Activated CD8-positive, alpha-beta memory T cell treated with anti-CD3 and anti-CD28 coated beads for 48 hours (primary cell): Measurements from ENCODE around the gene ZCCHC18.
"Not testable (repeated sequence)": the region's sequence is repeated elsewhere in the genome, so short reads cannot be mapped to it uniquely, and the experiment has no call there.

Experiments used
- DNase-seq, 3 experiments: peaks; one replicate each; pipeline ENCODE4 v3.0.0-alpha.2; 2020; ENCODE audit warnings: low read depth in 2 of 3, low spot score in 2 of 3

ZCCHC18 gene

DNA sequence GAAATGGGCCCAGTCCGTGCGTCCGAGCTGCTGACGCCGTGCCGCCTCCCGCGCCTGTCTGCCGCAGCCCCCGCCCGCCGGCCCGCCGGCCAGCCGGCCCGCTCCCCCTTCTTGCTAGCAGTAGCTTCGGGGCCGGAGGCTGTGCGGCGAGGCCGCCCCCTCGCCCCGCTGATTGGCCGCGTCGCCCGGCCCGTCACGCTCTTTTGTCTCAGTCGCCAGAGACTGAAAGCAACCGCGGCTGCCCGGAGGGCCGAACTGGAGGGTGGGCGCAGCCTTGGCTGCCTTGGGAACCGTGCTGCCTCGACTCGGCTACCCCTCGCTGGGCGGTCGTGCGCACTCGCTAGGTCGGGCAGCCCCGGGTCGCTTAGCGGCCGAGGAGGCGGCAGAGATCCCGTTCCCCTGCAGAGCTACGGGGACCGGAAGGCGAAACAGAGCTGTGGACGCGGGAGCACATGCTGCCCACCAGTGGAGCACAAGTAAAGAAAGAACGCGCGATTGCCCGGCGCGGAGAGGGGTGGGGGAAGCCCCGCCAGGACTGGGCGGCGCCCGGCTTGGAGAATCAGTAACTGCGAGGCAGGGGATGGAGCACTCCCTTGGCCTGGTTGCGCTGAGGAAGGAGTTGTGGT lies at the start of gene ZCCHC18:
Gene ZCCHC18 (plus strand): TSS at position 198 of the 626 bp plus-strand sequence. CDS start 1,589 bp downstream, outside the sequence.
- DNase-seq: no peak

GRCh38 chrX:104062636-104063035 lies 49.7 kb upstream of the ZCCHC18 start:
- DNase-seq: not testable (repeated sequence)

GRCh38 chrX:104075778-104076445 lies 36.4 kb upstream of the ZCCHC18 start, which contains the start of gene TMSB15C:
Gene TMSB15C (minus strand): TSS chrX:104076236.
- DNase-seq: not testable (repeated sequence)

DNA sequence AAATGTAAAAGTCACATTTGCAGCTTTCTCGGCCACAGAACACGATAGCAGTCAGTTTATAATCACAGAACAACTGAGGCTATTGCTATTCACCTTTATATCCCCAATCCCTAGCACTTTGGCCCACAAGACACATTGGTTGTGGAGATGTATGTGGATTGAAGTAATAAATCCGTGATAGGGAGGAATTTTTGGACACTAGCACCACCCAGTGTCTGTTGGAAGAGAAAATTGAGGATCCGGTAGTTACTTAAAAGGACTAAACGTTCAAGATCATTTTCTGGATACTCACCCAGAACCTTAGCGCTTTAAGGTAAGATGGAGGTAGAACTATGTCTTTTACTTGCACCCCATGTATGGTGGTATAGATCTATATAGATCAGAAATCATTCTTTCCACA lies 34.5 kb upstream of the ZCCHC18 start:
- DNase-seq: not testable (repeated sequence)

- no peak for DNase-seq
Observed at GRCh38 chrX:104084063-104084462, 28.3 kb upstream of the ZCCHC18 start.

DNA sequence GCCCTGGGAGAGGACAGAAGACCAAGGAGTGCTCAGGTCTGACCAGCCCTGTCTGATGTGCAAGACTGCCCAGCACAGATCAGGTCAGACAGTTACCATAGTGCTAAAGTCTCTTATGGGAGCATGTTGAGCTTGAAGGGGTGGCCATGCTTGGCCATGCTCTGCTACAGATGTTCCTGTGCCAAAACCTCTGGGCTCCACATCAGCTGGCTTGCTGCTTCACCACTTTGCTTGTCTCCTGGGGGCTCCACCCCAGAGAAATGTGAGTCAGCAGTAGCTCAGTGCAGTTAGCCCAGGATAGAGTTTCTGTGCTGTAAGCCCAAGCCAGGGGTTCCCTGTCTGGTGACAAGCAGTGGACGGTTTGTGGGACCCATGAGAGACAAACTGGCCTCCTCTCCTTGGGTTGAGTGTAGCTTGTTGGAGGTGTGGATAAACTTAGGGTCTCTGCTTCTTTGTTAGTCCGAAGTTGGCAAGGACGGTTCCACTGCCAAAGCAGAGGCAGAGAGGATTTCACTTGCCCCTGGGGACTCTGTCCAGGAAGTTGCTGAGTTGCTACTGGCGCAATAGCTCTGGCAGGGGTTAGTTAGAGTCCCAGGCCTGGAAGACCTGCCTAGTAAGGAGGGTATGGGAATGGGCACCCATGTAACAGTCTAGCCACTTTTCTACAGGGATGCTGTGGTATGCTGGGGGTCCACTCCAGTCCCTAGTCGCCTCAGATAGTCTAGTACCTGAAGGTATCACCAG lies 27.6 kb upstream of the ZCCHC18 start:
- no peak for DNase-seq

DNA sequence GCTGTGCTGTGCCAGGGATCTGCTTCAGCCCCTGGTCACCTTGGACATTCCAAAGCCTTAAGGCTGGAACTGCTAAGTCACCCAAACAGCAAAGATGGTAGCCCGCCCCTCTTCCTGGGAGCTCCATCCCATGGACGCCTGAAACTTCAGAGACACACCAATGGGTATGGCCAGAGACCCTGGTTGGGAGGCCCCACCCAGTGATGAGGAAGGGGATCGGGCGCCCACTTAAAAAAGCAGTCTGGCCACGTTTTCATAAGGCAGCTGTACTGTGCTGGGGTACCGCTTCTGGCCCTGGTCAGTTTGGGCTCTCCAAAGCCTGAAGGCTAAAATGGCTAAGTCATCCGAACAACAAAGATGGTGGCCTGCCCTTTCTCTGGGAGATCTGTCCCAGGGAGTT lies 26.8 kb upstream of the ZCCHC18 start:
- no peak for DNase-seq

DNA sequence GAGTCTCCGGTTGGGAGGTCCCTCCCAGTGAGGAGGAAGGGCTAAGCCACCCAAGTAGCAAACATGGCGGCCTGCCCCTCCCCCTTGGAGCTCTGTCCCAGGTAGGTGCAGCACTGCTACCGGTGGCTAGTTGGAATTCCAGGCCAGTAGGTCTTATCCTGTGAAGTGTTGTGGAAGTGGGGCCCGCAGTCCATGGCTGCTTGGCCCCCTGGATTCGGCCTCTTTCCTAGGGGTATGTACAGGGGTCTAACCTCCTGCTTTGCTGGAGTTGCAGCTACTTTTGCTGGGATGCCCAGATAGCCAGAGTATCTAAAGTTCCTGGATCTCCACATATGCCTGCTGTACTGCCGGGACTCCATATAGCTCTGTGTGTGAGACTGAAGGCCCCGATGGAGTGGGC lies 26.4 kb upstream of the ZCCHC18 start:
- no peak for DNase-seq

DNA sequence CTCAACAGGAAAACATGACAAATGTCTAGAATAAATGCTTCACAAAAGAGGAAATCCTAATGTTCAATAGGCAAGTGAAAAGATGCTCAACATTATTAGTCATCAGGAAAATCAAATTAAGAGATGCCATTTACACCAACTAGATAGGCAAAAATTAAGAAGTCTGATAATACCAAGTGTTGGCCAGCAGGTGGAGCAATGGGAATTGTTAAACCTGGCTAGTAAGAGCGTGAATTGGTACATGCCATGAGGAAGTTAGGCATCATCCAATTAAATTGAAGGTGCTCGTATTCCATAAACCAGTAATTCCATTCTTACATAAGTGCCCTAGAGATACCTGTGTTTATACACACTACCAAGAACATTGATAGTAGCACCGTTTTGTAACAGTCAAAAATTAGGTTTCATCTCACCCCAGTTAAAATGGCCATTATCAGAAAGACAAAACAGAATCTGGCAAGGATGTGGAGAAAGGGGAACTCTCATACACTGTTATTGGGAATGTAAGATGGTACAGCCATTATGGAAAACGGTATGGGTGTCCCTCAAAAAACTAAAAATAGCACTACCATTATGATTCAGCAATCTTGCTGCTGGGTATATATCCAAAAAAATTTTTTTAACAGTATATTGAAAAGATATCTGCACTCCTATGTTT lies 14.0 kb upstream of the ZCCHC18 start:
- DNase-seq: no peak

DNA sequence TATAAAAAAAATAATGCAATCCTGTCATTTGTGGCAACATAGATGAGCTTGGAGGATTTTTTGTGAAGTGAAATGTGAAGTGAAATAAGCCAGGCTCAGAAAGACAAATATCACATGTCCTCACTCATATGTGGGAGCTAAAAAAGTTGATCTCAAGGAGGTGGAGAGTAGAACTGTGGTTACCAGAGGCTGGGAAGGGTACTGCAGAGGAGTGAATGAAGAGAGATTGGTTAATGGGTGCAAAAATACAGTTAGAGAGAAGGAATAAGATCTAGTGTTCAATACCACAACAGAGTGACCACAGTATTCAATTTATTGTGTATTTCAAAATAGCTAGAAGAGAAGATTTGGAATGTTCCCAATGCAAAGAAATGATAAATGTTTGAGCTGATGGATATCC lies 13.4 kb upstream of the ZCCHC18 start:
- DNase-seq: no peak

GRCh38 chrX:104104676-104105075 lies 7.6 kb upstream of the ZCCHC18 start:
- DNase-seq: no peak

DNA sequence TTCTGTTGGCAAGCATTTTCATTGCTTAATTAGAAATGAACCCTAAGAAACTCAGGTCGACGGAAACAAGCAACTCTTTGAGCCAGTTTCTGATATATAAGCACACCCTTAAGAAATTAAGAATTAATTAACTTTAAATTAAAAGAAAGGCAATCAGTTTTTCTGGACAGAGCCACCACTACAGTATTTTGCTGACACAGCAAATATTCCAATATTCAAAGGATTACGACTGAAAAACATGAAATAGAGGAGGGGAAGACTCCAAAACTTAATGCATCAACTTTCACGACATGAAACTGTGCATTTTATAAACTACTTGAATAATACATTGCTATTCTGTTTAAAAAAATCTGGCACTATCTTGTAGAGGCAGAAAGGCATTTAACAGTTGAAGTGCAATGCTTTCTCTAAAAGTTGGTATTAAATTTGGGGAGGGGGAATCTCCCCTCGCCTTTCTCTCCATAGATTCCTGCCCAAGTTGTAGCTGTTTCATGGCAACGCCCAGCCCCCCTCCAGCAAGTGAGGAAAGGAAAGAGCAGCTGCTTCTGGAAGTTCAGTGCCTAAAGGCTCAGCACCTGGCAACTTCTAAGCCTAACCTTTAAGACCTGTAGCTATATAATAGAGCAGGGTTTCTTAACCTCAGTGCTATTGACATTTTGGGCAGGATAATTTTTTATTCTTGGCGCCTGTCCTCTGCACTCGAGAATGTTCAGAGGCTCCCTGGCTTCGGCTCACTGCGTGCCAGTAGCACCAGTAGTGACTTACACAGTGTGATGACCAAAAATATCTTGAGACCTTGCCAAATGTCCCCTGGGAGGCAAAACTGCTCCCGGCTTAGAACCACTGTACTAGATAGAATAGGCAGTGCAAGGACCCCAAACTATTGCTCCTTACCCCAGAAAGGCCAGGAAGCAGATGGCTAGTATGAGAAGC lies 6.7 kb upstream of the ZCCHC18 start:
- DNase-seq: no peak

DNA sequence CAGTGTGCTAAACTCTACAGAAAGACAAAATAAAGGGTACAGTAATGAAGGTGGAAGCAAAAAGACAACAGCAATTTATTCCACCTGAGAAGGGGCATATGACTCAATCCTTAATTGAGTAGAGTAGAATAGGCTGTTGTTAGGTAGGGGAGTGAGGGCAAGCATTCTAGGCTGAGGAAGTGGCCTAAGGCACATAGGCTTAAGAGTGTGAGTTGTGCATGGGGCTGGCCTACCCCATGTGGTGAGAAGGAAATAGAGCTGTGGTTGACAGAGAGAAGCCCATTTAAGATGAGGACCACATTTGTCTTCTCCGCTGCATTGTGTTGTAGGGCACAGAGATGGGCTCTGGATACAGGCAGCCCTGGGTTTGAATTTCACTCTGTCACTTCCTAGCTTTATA lies 3.4 kb upstream of the ZCCHC18 start:
- DNase-seq: no peak

- not testable (repeated sequence) for DNase-seq
Observed at GRCh38 chrX:104110491-104111240, 1.7 kb upstream of the ZCCHC18 start.

- peak in 1 of 3 experiments; percentile 11 for DNase-seq
Observed at GRCh38 chrX:104113222-104113965, 1.1 kb downstream of the ZCCHC18 start.

- no peak for DNase-seq
Observed at GRCh38 chrX:104117759-104118158, 5.4 kb downstream of the ZCCHC18 start.

DNA sequence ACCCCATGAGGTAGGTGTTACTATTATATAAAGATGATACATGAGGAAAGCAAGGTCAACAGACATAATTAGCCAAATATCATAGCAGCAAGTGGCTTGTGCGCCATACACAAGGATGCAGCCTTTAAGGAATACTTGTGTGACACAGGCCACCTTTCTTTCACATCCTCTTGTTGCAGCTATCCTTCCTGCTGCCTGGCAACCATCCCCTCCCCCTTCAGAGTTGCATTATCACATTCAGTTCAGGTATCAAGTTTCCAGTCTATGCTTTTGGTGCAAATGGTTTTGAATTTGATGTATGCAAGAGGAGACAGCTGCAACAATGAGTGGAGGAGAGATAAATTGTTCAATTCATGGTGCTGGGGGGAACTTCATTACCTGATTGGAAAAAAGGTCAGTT lies 6.4 kb downstream of the ZCCHC18 start:
- no peak for DNase-seq

DNA sequence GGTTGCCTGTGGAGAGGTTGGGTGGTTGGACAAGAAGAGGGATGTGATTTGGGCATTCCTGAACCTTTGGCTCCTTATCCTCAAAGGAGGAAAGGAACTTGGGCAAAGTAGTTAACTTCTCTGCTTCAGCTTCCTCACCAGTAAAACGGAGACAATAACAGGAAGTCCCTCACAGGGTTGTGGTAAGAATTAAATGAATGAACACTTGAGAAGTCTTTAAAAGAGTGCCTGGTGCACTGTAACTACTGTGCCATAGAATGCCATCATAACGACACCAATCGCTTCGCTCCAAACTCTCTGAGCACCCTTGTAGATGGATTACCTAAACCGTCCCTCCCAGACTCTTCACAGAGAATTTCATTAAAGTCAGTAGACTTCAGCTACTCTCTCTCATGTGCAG lies 10.5 kb downstream of the ZCCHC18 start:
- no peak for DNase-seq

DNA sequence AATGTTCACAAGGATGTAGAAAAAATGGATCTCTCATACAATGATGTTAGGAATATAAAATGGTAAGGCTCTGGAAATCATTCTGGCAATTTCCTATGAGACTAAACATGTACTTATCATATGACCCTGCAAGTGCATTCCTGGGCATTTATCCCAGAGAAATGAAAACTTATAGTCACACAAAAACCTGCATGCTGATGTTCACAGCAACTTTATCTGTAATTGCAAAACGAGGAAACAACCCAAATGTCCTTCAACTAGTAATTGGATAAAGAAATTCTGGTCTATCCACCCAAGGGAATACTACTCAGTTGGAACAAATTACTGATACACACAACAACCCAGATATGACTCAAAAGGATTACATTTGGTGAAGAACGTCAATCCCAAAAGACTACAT lies 14.5 kb downstream of the ZCCHC18 start:
- no peak for DNase-seq
